Mesenchymal stem cell (in vitro differentiated cells and primary cell): ENCODE results near the gene PLXNA1.

Experiments
- DNase-seq: peaks from one replicate; pipeline ENCODE4 v3.0.0-alpha.2; 2013
- H2AFZ ChIP-seq: one replicate; pipeline ENCODE4 v1.6.1; 2013; ENCODE audit warnings: low read depth, mild to moderate bottlenecking, control low read depth, inconsistent platforms, low read length, moderate library complexity
- H2AK5ac ChIP-seq: 2 replicates; pipeline ENCODE4 v1.6.1; 2013; ENCODE audit warnings: low read length, moderate library complexity, mild to moderate bottlenecking, inconsistent platforms; ENCODE audit not compliant: severe bottlenecking
- H2BK120ac ChIP-seq: one replicate; pipeline ENCODE4 v1.6.1; 2013; ENCODE audit warnings: low read depth, mild to moderate bottlenecking, inconsistent platforms, low read length, moderate library complexity
- H2BK12ac ChIP-seq, 2 experiments: one replicate each; pipeline ENCODE4 v1.6.1; 2013; ENCODE audit warnings: inconsistent platforms in 2 of 2, low read length in 2 of 2, mild to moderate bottlenecking in 2 of 2, moderate library complexity in 2 of 2, control low read depth in 1 of 2
- H2BK15ac ChIP-seq: one replicate; pipeline ENCODE4 v1.6.1; 2013; ENCODE audit warnings: mild to moderate bottlenecking, low read depth, inconsistent platforms; ENCODE audit not compliant: poor library complexity, severe bottlenecking
- H2BK5ac ChIP-seq: 2 replicates; pipeline ENCODE4 v1.6.1; 2013; ENCODE audit warnings: low read depth, mild to moderate bottlenecking, low read length, control low read depth, inconsistent platforms; ENCODE audit not compliant: poor library complexity, severe bottlenecking
- H3K14ac ChIP-seq, 2 experiments: one replicate each; pipeline ENCODE4 v1.6.1; 2013; ENCODE audit warnings: inconsistent platforms in 2 of 2, low read length in 2 of 2, control low read depth in 1 of 2, mild to moderate bottlenecking in 1 of 2, moderate library complexity in 1 of 2
- H3K18ac ChIP-seq, 2 experiments: one replicate each; pipeline ENCODE4 v1.6.1; 2013; ENCODE audit warnings: inconsistent platforms in 2 of 2, low read length in 2 of 2, control low read depth in 1 of 2, low read depth in 1 of 2, mild to moderate bottlenecking in 1 of 2
- H3K23ac ChIP-seq, 2 experiments: one replicate each; pipeline ENCODE4 v1.6.1; 2013; ENCODE audit warnings: inconsistent platforms in 2 of 2, low read length in 2 of 2, mild to moderate bottlenecking in 2 of 2, moderate library complexity in 2 of 2, control low read depth in 1 of 2
- H3K27ac ChIP-seq: 2 replicates; pipeline ENCODE4 v1.5.1; 2013; ENCODE audit warnings: mild to moderate bottlenecking, moderate library complexity, low read length, control low read depth, inconsistent platforms; ENCODE audit not compliant: poor library complexity, severe bottlenecking
- H3K27me3 ChIP-seq, 2 experiments: 2 replicates each; pipeline versions ENCODE4 v1.6.1 to v1.7.0; 2013; ENCODE audit warnings: low read length in 2 of 2, mild to moderate bottlenecking in 2 of 2, moderate library complexity in 2 of 2, control low read depth in 1 of 2, inconsistent platforms in 1 of 2; ENCODE audit not compliant: control insufficient read depth in 1 of 2, insufficient read depth in 1 of 2
- H3K36me3 ChIP-seq, 2 experiments: 2 replicates each; pipeline versions ENCODE4 v1.6.1 to v1.7.0; 2013; ENCODE audit warnings: low read length in 2 of 2, control low read depth in 1 of 2, inconsistent platforms in 1 of 2, low read depth in 1 of 2, mild to moderate bottlenecking in 1 of 2; ENCODE audit not compliant: insufficient read depth in 2 of 2, control insufficient read depth in 1 of 2
- H3K4ac ChIP-seq, 2 experiments: one replicate each; pipeline ENCODE4 v1.6.1; 2013; ENCODE audit warnings: inconsistent platforms in 2 of 2, low read length in 2 of 2, mild to moderate bottlenecking in 2 of 2, moderate library complexity in 2 of 2, control low read depth in 1 of 2, low read depth in 1 of 2
- H3K4me1 ChIP-seq: 2 replicates; pipeline ENCODE4 v1.6.1; 2013; ENCODE audit warnings: low read depth, low read length, control low read depth; ENCODE audit not compliant: control insufficient read depth, insufficient read depth
- H3K4me2 ChIP-seq: 2 replicates; pipeline ENCODE4 v1.6.1; 2013; ENCODE audit warnings: low read length, mild to moderate bottlenecking, inconsistent platforms; ENCODE audit not compliant: poor library complexity, severe bottlenecking
- H3K4me3 ChIP-seq, 2 experiments: 2 replicates each; pipeline versions ENCODE4 v1.5.1 to v1.7.0; 2013; ENCODE audit warnings: low read length in 2 of 2, mild to moderate bottlenecking in 2 of 2, control low read depth in 1 of 2, low read depth in 1 of 2; ENCODE audit not compliant: insufficient read depth in 1 of 2
- H3K79me1 ChIP-seq: replicated peaks from 2 replicates; pipeline ENCODE4 v1.6.1; 2013; ENCODE audit warnings: mild to moderate bottlenecking, control low read depth, low read length, inconsistent platforms; ENCODE audit not compliant: poor library complexity, severe bottlenecking
- H3K9ac ChIP-seq: 2 replicates; pipeline ENCODE4 v1.7.0; 2013; ENCODE audit warnings: mild to moderate bottlenecking, low read length, moderate library complexity
- H3K9me3 ChIP-seq: 2 replicates; pipeline ENCODE4 v1.7.0; 2013; ENCODE audit warnings: mild to moderate bottlenecking, low read length; ENCODE audit not compliant: control insufficient read depth
- H4K8ac ChIP-seq: one replicate; pipeline ENCODE4 v1.6.1; 2013; ENCODE audit warnings: inconsistent platforms, mild to moderate bottlenecking, low read length, moderate library complexity
- H4K91ac ChIP-seq: one replicate; pipeline ENCODE4 v1.6.1; 2013; ENCODE audit warnings: mild to moderate bottlenecking, low read length, inconsistent platforms
- WGBS: methylation state at CpG from one replicate; pipeline ENCODE4 v1.1.7; 2013; ENCODE audit warnings: mixed read lengths; 5-methylcytosine and 5-hydroxymethylcytosine counted together

The PLXNA1 gene

DNA sequence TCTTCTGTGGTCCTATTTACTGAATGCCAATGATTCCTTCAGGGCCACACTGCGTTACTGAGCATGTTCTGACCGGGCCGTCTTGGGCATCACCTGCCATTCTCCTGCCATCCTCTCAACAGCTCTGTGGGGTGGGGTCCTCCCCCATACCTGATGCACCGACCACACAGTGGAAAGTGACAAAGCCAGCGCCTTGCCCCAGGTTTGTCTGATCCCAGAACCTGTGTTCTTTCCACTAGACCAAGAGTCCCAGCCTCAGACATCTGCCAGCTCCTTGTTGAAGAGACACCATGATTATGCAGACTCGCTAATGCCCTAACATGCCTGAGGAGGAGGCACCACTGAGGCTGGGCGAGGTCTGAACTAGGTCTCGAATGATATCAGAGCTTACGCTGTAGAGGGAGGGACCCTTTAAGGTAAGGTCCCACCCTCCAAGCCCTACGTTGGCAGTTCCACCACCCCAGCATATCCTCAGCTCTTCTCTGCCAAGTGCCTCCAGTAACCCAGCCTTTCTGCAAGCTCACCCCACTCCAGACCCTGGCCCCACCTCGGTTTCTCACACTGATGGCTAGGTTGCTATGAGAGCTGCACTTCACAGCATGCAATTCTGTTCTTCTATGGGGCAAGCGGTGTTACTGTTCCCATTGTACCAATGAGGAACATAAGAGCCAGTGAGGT lies 29.8 kb upstream of the PLXNA1 start:
- no peak overlapping the region for H2BK12ac ChIP-seq
- no peaks in the 10 kb centered on the region for H3K27me3 ChIP-seq
- H3K4me2 ChIP-seq: no peak overlapping the region
- H2BK15ac ChIP-seq: no peak overlapping the region
- no peaks in the 10 kb centered on the region for H3K9me3 ChIP-seq
- DNase-seq: no peak
- no peak overlapping the region for H2AK5ac ChIP-seq
- H3K27ac ChIP-seq: no peak overlapping the region
- H3K14ac ChIP-seq: no peak overlapping the region
- no peak overlapping the region for H3K18ac ChIP-seq
- H3K23ac ChIP-seq: no peak overlapping the region
- H3K4me1 ChIP-seq: peaks cover 2% of the 10 kb centered on the region
- no peak overlapping the region for H3K4ac ChIP-seq
- no peak overlapping the region for H3K4me3 ChIP-seq
- H3K36me3 ChIP-seq: peaks cover 0 to 27% of the 10 kb centered on the region in 2 experiments
- H2AFZ ChIP-seq: no peak overlapping the region
- H3K9ac ChIP-seq: no peak overlapping the region
- no peak overlapping the region for H4K8ac ChIP-seq
- H3K79me1 ChIP-seq: no peaks in the 10 kb centered on the region
- no peak overlapping the region for H4K91ac ChIP-seq
- WGBS: 98% methylated on average over 12 of the region's 12 CpGs
- H2BK5ac ChIP-seq: no peak overlapping the region
- no peak overlapping the region for H2BK120ac ChIP-seq

DNA sequence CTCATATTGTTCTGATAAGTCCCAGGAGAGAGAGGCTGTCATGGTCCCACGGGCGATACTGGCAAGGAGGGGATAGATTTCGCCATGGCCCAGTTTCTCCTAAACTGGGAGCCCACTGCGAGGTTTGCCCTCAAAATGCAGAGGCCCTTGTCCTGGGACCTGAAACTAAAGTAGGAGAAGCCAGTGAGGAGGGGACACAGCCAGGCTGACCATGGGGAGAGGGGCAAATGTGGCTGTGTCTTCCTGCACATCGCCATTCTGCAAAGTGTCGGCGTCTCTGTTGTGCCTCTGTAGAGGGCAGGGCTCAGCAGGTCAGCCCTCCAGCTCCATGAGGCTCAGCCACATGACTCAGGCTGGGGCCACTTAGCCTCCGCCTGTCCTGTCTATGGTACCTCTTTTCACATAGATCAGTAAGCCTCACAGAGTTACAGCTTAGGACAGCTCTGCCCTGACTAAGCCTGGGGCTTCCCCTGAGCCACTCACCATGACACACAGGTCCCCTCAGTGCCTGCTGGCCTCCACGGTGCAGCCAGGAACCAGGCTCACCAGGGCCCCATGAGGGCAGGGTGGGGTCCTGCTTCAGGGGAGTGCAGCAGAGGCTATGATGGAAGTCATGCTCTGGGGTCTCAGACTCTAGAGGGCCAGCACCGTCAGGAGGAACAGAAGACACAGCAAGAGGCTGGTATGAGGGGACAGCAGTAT lies 28.6 kb upstream of the PLXNA1 start:
- H3K36me3 ChIP-seq: peaks cover 0 to 25% of the 10 kb centered on the region in 2 experiments
- H3K9ac ChIP-seq: no peak overlapping the region
- no peak overlapping the region for H2BK12ac ChIP-seq
- no peak overlapping the region for H2BK120ac ChIP-seq
- no peak overlapping the region for H3K4ac ChIP-seq
- H2AFZ ChIP-seq: no peak overlapping the region
- H3K4me3 ChIP-seq: no peak overlapping the region
- peaks cover 2% of the 10 kb centered on the region for H3K4me1 ChIP-seq
- no peak overlapping the region for H2BK5ac ChIP-seq
- no peaks in the 10 kb centered on the region for H3K9me3 ChIP-seq
- H2AK5ac ChIP-seq: no peak overlapping the region
- H3K27me3 ChIP-seq: no peaks in the 10 kb centered on the region
- no peak overlapping the region for H3K23ac ChIP-seq
- DNase-seq: peak; percentile 54
- no peaks in the 10 kb centered on the region for H3K79me1 ChIP-seq
- no peak overlapping the region for H2BK15ac ChIP-seq
- no peak overlapping the region for H3K14ac ChIP-seq
- H3K4me2 ChIP-seq: no peak overlapping the region
- H3K27ac ChIP-seq: no peak overlapping the region
- peak overlapping the region; percentile 48 for H4K91ac ChIP-seq
- WGBS: 69% methylated on average over 10 of the region's 10 CpGs
- H3K18ac ChIP-seq: no peak overlapping the region
- H4K8ac ChIP-seq: no peak overlapping the region

DNA sequence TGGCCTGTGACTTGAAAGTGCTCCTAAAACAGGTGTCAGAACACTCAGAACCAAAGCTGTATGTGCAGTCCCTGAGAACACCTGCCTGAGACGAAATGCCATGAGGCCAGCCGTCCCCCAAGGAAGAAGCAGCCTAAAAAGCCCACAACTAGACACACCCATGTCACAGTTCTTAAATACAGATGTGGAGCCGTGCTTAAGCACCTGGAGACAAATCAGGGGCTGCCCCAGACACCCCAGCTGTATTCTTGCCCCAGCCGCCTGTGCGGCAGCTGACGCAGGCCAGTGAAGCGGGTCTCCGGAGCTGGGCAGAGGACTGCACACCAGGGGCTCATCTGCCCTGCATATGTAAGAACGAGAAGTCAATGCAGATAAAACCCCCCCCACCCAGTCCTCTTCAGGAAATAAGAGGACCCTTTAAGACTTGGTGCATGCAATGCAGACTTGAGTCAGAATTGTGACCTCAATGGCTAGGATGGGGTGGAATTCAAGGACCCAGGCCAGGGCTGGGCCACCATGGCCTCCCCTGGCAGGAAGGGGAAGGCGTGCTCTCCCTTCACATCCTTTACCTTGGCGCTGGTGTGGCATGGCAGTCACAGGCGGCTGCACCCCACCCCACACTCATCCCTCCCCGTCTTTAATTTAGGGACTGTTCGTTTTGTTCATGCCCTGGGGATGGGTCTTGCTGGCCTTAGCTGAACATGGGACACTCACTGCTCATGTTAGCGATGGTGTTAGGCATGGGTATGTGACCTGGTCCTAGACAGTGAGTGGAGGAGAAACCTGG lies 27.7 kb upstream of the PLXNA1 start:
- H3K79me1 ChIP-seq: no peaks in the 10 kb centered on the region

DNA sequence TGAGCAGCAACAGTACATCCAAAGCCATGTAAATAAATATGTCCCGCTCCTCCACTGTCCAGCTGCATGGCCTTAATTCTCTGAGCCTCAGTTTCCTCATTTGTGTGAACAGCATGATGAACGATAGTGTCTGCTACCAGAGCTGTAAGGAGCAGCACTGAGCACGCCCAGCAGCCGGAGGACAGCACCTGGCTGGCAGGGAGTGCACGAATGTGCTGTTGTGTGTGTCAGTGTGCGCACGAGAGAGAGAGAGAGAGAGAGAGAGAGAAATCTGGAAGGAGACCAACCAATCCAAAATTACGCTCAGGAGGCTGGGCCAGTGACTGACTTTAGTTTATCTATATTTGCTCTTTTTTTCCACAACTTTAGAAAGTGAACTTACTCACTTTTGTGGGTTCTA lies 26.6 kb upstream of the PLXNA1 start:
- Histone ChIP-seq H3K79me1 (no peaks in the 10 kb centered on the region), H2AFZ (no peak overlapping the region), H3K4me2 (no peak overlapping the region), H4K8ac (no peak overlapping the region), H3K4me3 (no peak overlapping the region), H2BK15ac (no peak overlapping the region), H2BK5ac (no peak overlapping the region), H3K36me3 (peaks cover 0 to 32% of the 10 kb centered on the region in 2 experiments), H4K91ac (no peak overlapping the region), H3K18ac (no peak overlapping the region), H3K27ac (no peak overlapping the region), H2BK12ac (no peak overlapping the region), H2BK120ac (no peak overlapping the region), H3K14ac (no peak overlapping the region), H3K27me3 (no peaks in the 10 kb centered on the region), H3K9ac (no peak overlapping the region), H3K4me1 (peaks cover 14% of the 10 kb centered on the region), H3K23ac (no peak overlapping the region), H2AK5ac (no peak overlapping the region), H3K4ac (no peak overlapping the region), H3K9me3 (no peaks in the 10 kb centered on the region)
- 97% methylated on average over 5 of the region's 8 CpGs for WGBS
- no peak for DNase-seq

More for the DNA sequence above, 27.7 kb upstream of the PLXNA1 start:
- Histone ChIP-seq H2BK120ac (no peak overlapping the region), H3K27ac (no peak overlapping the region), H4K91ac (no peak overlapping the region), H3K9me3 (no peaks in the 10 kb centered on the region), H2BK5ac (no peak overlapping the region), H3K23ac (no peak overlapping the region), H3K4ac (peak overlapping the region in 1 of 2 experiments; percentile 9), H2AFZ (no peak overlapping the region), H3K9ac (no peak overlapping the region), H3K27me3 (no peaks in the 10 kb centered on the region), H3K14ac (peak overlapping the region in 1 of 2 experiments; percentile 26), H3K18ac (no peak overlapping the region), H3K4me3 (no peak overlapping the region), H2BK12ac (peak overlapping the region in 1 of 2 experiments; percentile 31), H3K36me3 (peaks cover 0 to 22% of the 10 kb centered on the region in 2 experiments), H3K4me2 (no peak overlapping the region), H3K4me1 (peaks cover 6% of the 10 kb centered on the region), H4K8ac (peak overlapping the region; percentile 38), H2BK15ac (no peak overlapping the region), H2AK5ac (no peak overlapping the region)
- no peak for DNase-seq
- 95% methylated on average over 15 of the region's 15 CpGs for WGBS
